Activated B cell treated with CpG ODN at 0.5 μM for 24 hours (primary cell): ENCODE measurements around the gene PDE1C. TPM values are rescaled to one million over a fixed set of nuclear protein-coding genes. Genes with fewer than 3 reads are reported as not detected.

Experiments used
- ATAC-seq: fragments of 200-7000 bp; cut with Tn5 transposase; one replicate; pipeline ENCODE4 v1.10.0; 2021; ENCODE audit warnings: low read depth, mild to moderate bottlenecking, moderate library complexity
- CTCF ChIA-PET: fragments of 350-600 bp; sonication (Branson Sonifier 250); formaldehyde crosslinking; loops from one replicate; lab custom pipeline; 2021; ENCODE audit warnings: antibody characterized with exemption; lab: Charles Lee
- POLR2A ChIA-PET: fragments of 350-600 bp; sonication (Branson Sonifier 250); formaldehyde crosslinking; loops from one replicate; lab custom pipeline; 2021; ENCODE audit warnings: antibody characterized with exemption; lab: Charles Lee
- DNase-seq: peaks from one replicate; pipeline ENCODE4 v3.0.0; 2022
- H3K27ac Mint-ChIP-seq: one replicate; pipeline ENCODE4 v1.8.0; 2020; ENCODE audit warnings: mixed read lengths
- H3K27me3 Mint-ChIP-seq: one replicate; pipeline ENCODE4 v1.8.0; 2021; ENCODE audit warnings: mixed read lengths
- H3K36me3 Mint-ChIP-seq: one replicate; pipeline ENCODE4 v1.8.0; 2021; ENCODE audit warnings: low read depth, mixed read lengths
- H3K4me1 Mint-ChIP-seq: one replicate; pipeline ENCODE4 v1.8.0; 2021; ENCODE audit warnings: mixed read lengths
- H3K4me3 Mint-ChIP-seq: one replicate; pipeline ENCODE4 v1.8.0; 2020; ENCODE audit warnings: mild to moderate bottlenecking, mixed read lengths
- H3K9me3 Mint-ChIP-seq: one replicate; pipeline ENCODE4 v1.8.0; 2020; ENCODE audit warnings: mixed read lengths
- CTCF ChIP-seq: fragments of 200-600 bp; IDR thresholded peaks from one replicate; pipeline ENCODE4 v1.8.0; 2022; ENCODE audit warnings: antibody characterized with exemption, mild to moderate bottlenecking
- intact Hi-C: fragments of 100-400 bp; cut with micrococcal nuclease; formaldehyde crosslinking; loops from one replicate; pipeline ENCODE4 v1.15.1; 2024
- total RNA-seq: library from RNA; stranded (reverse); gene quantifications from 2 replicates; pipeline ENCODE4 v1.2.3, GENCODE V29; 2022

Gene PDE1C
- total RNA-seq, 1 donor from 2014 or later: not detected

GRCh38 chr7:32005577-32005976 lies 64.6 kb downstream of the PDE1C start:
- DNase-seq (no peak), ATAC-seq (no peak)
- Mint-ChIP-seq H3K27me3 (no peaks in the 10 kb centered on the region), H3K4me3 (no peak overlapping the region), H3K9me3 (peaks cover 6% of the 10 kb centered on the region), H3K4me1 (no peaks in the 10 kb centered on the region), H3K27ac (no peak overlapping the region), H3K36me3 (no peaks in the 10 kb centered on the region)
- intact Hi-C loops: no loop called here
- no peak for TF ChIP-seq CTCF
- ChIA-PET POLR2A (no interaction called here), CTCF (no interaction called here)

GRCh38 chr7:32001948-32002347 lies 68.3 kb downstream of the PDE1C start:
- TF ChIP-seq CTCF: no peak
- ATAC-seq (no peak), DNase-seq (no peak)
- no peak overlapping the region for H3K27ac Mint-ChIP-seq
- ChIA-PET POLR2A (no interaction called here), CTCF (no interaction called here)
- H3K9me3 Mint-ChIP-seq: peaks cover 6% of the 10 kb centered on the region
- intact Hi-C loops: no loop called here
- no peaks in the 10 kb centered on the region for H3K36me3 Mint-ChIP-seq
- H3K27me3 Mint-ChIP-seq: no peaks in the 10 kb centered on the region
- H3K4me1 Mint-ChIP-seq: no peaks in the 10 kb centered on the region
- no peak overlapping the region for H3K4me3 Mint-ChIP-seq

- peaks cover 4% of the 10 kb centered on the region for H3K9me3 Mint-ChIP-seq
- H3K36me3 Mint-ChIP-seq: no peaks in the 10 kb centered on the region
- no peak for TF ChIP-seq CTCF
- H3K4me3 Mint-ChIP-seq: no peak overlapping the region
- ATAC-seq: no peak
- intact Hi-C loops: no loop called here
- no peaks in the 10 kb centered on the region for H3K27me3 Mint-ChIP-seq
- POLR2A ChIA-PET: no interaction called here
- DNase-seq: no peak
- H3K27ac Mint-ChIP-seq: no peak overlapping the region
- CTCF ChIA-PET: no interaction called here
- no peaks in the 10 kb centered on the region for H3K4me1 Mint-ChIP-seq
Observed at GRCh38 chr7:31997423-31997822, 72.8 kb downstream of the PDE1C start.

- Mint-ChIP-seq H3K27ac (no peak overlapping the region), H3K36me3 (no peaks in the 10 kb centered on the region), H3K9me3 (no peaks in the 10 kb centered on the region), H3K4me1 (no peaks in the 10 kb centered on the region), H3K27me3 (no peaks in the 10 kb centered on the region), H3K4me3 (no peak overlapping the region)
- POLR2A ChIA-PET: no interaction called here
- DNase-seq (no peak), ATAC-seq (no peak)
- CTCF ChIA-PET: no interaction called here
- intact Hi-C loops: no loop called here
- no peak for TF ChIP-seq CTCF
Observed at GRCh38 chr7:31995134-31995533, 75.1 kb downstream of the PDE1C start.

GRCh38 chr7:31991846-31992245 lies 78.4 kb downstream of the PDE1C start:
- H3K9me3 Mint-ChIP-seq: no peaks in the 10 kb centered on the region
- DNase-seq (no peak), ATAC-seq (no peak)
- intact Hi-C loops: no loop called here
- H3K4me1 Mint-ChIP-seq: no peaks in the 10 kb centered on the region
- CTCF ChIA-PET: no interaction called here
- no peaks in the 10 kb centered on the region for H3K27me3 Mint-ChIP-seq
- H3K27ac Mint-ChIP-seq: no peak overlapping the region
- TF ChIP-seq CTCF: no peak
- POLR2A ChIA-PET: no interaction called here
- no peak overlapping the region for H3K4me3 Mint-ChIP-seq
- H3K36me3 Mint-ChIP-seq: no peaks in the 10 kb centered on the region
